Stimulated activated CD8-positive, alpha-beta memory T cell treated with anti-CD3 and anti-CD28 coated beads, Interleukin-7, amount 100 ng/mL, for 4 hours (primary cell): ENCODE results near the gene PRIMPOL.
A peak's percentile ranks its signal among the peaks of the same experiment; 100 is the strongest.
"Not testable (repeated sequence)": the region's sequence is repeated elsewhere in the genome, so short reads cannot be mapped to it uniquely, and the experiment has no call there.

Experiments
- DNase-seq, 2 donors: peaks; one replicate each; pipeline ENCODE4 v3.0.0-alpha.2; 2020; ENCODE audit warnings: low read depth in 2 of 2

PRIMPOL gene

GRCh38 chr4:184649026-184649970 is at the start of gene PRIMPOL, which contains the start of gene CASP3:
TSS of gene PRIMPOL (plus strand) at chr4:184649738. CDS start at chr4:184657141, 7,403 bp downstream.
TSS of gene CASP3 (minus strand) at chr4:184649447. CDS start at chr4:184638453, 10,994 bp downstream.
- peak; percentile 88 to 96 for DNase-seq

- DNase-seq: not testable (repeated sequence)
These were observed 48.6 kb upstream of the PRIMPOL start for GRCh38 chr4:184600982-184601381.

- DNase-seq: not testable (repeated sequence)
These were observed 46.7 kb upstream of the PRIMPOL start for GRCh38 chr4:184602857-184603256.

GRCh38 chr4:184607429-184607828 is 42.1 kb upstream of the PRIMPOL start:
- DNase-seq: not testable (repeated sequence)

GRCh38 chr4:184612074-184612473 is 37.5 kb upstream of the PRIMPOL start:
- no peak for DNase-seq

GRCh38 chr4:184613405-184613804 is 36.1 kb upstream of the PRIMPOL start:
- DNase-seq: no peak

- DNase-seq: no peak
These were observed 35.0 kb upstream of the PRIMPOL start for GRCh38 chr4:184614509-184614908.

GRCh38 chr4:184616168-184616567 is 33.4 kb upstream of the PRIMPOL start:
- not testable (repeated sequence) for DNase-seq

- no peak for DNase-seq
These were observed 32.6 kb upstream of the PRIMPOL start for GRCh38 chr4:184616633-184617551.

GRCh38 chr4:184617600-184618196 is 31.8 kb upstream of the PRIMPOL start:
- DNase-seq: no peak

- DNase-seq: no peak
These were observed 29.2 kb upstream of the PRIMPOL start for GRCh38 chr4:184620212-184620867.

GRCh38 chr4:184621518-184621917 is 28.0 kb upstream of the PRIMPOL start:
- no peak for DNase-seq

- DNase-seq: not testable (repeated sequence)
These were observed 25.0 kb upstream of the PRIMPOL start for GRCh38 chr4:184624504-184624903.

- DNase-seq: no peak
These were observed 24.5 kb upstream of the PRIMPOL start for GRCh38 chr4:184624972-184625554.

- not testable (repeated sequence) for DNase-seq
These were observed 23.5 kb upstream of the PRIMPOL start for GRCh38 chr4:184625783-184626596.

GRCh38 chr4:184628103-184628502 is 21.4 kb upstream of the PRIMPOL start:
- DNase-seq: no peak

- no peak for DNase-seq
These were observed 16.7 kb upstream of the PRIMPOL start for GRCh38 chr4:184632842-184633241.

GRCh38 chr4:184635381-184635780 is 14.2 kb upstream of the PRIMPOL start:
- DNase-seq: no peak

GRCh38 chr4:184636144-184636543 is 13.4 kb upstream of the PRIMPOL start:
- no peak for DNase-seq

GRCh38 chr4:184636897-184637296 is 12.6 kb upstream of the PRIMPOL start:
- DNase-seq: no peak
